ENCODE data around the gene TIRAP.

TIRAP gene

GRCh38 chr11:126327281-126328000, 44.5 kb downstream of the TIRAP start:
- DNase-seq: no peak

GRCh38 chr11:126328001-126328390, 45.1 kb downstream of the TIRAP start:
- DNase-seq: no peak

GRCh38 chr11:126328444-126328843, 45.6 kb downstream of the TIRAP start:
- no peak for DNase-seq

GRCh38 chr11:126328938-126329643, 46.2 kb downstream of the TIRAP start:
- no peak for DNase-seq

- DNase-seq: no peak
Observed at GRCh38 chr11:126329644-126330211, 46.8 kb downstream of the TIRAP start.

GRCh38 chr11:126331286-126331685, 48.4 kb downstream of the TIRAP start:
- no peak for DNase-seq

GRCh38 chr11:126332221-126332711, 49.4 kb downstream of the TIRAP start:
- DNase-seq: peak; percentile 69

- DNase-seq: no peak
Observed at GRCh38 chr11:126333142-126333541, 50.2 kb downstream of the TIRAP start.

GRCh38 chr11:126334659-126335462, 52.0 kb downstream of the TIRAP start:
- no peak for DNase-seq

- no peak for DNase-seq
Observed at GRCh38 chr11:126335463-126335760, 52.5 kb downstream of the TIRAP start.

GRCh38 chr11:126336138-126336541, 53.2 kb downstream of the TIRAP start:
- DNase-seq: no peak

- no peak for DNase-seq
Observed at GRCh38 chr11:126336671-126337101, 53.8 kb downstream of the TIRAP start.

- no peak for DNase-seq
Observed at GRCh38 chr11:126337126-126337473, 54.2 kb downstream of the TIRAP start.

- no peak for DNase-seq
Observed at GRCh38 chr11:126337474-126338241, 54.8 kb downstream of the TIRAP start.

GRCh38 chr11:126338346-126339055, 55.6 kb downstream of the TIRAP start:
- DNase-seq: no peak

- DNase-seq: no peak
Observed at GRCh38 chr11:126339073-126339862, 56.4 kb downstream of the TIRAP start.

- DNase-seq: peak; percentile 85
Observed at GRCh38 chr11:126339863-126340434, 57.1 kb downstream of the TIRAP start.

GRCh38 chr11:126340960-126341606, 58.2 kb downstream of the TIRAP start:
- DNase-seq: no peak

- no peak for DNase-seq
Observed at GRCh38 chr11:126341760-126342161, 58.9 kb downstream of the TIRAP start.

- DNase-seq: no peak
Observed at GRCh38 chr11:126343051-126343450, 60.2 kb downstream of the TIRAP start.
